ENCODE measurements around the gene FSD1L. TPM values are rescaled to one million over a fixed set of nuclear protein-coding genes. Genes with fewer than 3 reads are reported as not detected.
A peak's percentile ranks its signal among the peaks of the same experiment; 100 is the strongest.

FSD1L gene
- total RNA-seq, 4 donors from 2014 or later: 8.5 to 19.6 (median 12.4) TPM

DNA sequence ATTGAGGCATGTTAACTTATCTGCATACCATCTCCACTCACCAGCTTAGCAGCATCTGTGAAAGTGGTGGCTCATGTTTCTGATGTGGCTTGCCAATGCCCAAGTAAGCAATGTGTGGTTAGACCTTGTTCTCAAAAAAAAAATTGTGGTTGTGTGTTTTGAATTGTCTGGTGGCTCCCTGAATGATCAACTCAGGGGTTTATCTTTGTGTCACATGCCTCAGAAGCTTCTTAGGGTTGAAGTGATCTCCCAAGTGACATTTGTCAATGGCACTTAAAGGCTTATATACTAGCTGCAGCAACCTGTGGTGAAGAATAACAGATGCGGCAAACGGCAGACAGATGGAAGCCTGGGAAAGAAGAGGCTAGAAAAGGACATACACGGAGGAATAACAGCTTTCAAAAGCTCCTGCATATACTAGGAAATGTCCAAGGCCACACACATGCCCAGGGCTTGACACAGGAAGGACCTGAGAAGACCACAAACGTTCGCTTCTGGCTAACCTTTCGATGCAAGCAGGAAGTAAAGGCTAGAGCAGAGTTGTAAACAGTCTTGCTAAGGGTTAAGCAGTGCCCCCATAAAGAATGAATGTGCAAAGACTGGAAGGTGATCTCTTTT, 42.2 kb upstream of the FSD1L start:
- H3K27ac ChIP-seq: no peak overlapping the region
- no peaks in the 10 kb centered on the region for H3K36me3 ChIP-seq
- TF ChIP-seq CTCF (IDR thresholded peaks at IDR 0.05 in 4 of 5, conservative IDR thresholded peaks at IDR 0.05 in 1 of 5) (no peak), POLR2A (IDR thresholded peaks at IDR 0.05) (no peak)
- no peak overlapping the region for H3K4me3 ChIP-seq
- DNase-seq (no peak), ATAC-seq (no peak)
- H3K4me1 ChIP-seq: no peaks in the 10 kb centered on the region
- no peaks in the 10 kb centered on the region for H3K27me3 ChIP-seq
- intact Hi-C loops (cut with DNase I; ENCODE audit: low total_unique reads): no loop called here
- in situ Hi-C loops (cut with MboI; ENCODE audit: low sequenced_read_pairs in 4 of 4): loop anchor here in 3 of 4 donors (10.0 to 25.0 kb wide), 4 partner anchors 241 to 618 kb away; no protein-coding TSS in a partner anchor
- peaks cover 0 to 1% (median 0%) of the 10 kb centered on the region in 3 donors for H3K9me3 ChIP-seq

DNA sequence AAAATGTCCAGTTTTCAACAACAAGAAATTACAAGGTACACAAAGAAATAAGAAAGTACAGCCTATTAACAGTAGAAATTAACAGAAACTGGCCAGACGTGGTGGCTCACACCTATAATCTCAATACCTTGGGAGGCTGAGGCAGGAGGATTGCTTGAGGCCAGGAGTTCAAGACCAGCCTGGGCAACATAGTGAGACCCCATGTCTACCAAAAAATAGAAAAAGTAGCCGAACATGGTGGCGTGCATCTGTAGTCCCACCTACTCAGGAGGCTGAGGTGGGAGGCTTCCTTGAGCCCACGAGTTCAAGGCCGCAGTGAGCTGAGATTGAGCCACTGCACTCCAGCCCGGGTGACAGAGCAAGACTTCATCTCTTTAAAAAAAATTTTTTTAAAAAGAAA, 41.5 kb upstream of the FSD1L start:
- intact Hi-C loops (cut with DNase I; ENCODE audit: low total_unique reads): no loop called here
- DNase-seq: no peak
- Histone ChIP-seq H3K36me3 (no peaks in the 10 kb centered on the region), H3K27ac (no peak overlapping the region), H3K4me1 (no peaks in the 10 kb centered on the region), H3K27me3 (no peaks in the 10 kb centered on the region), H3K4me3 (no peak overlapping the region), H3K9me3 (peaks cover 0 to 5% (median 0%) of the 10 kb centered on the region in 3 donors)
- TF ChIP-seq CTCF (IDR thresholded peaks at IDR 0.05 in 4 of 5, conservative IDR thresholded peaks at IDR 0.05 in 1 of 5) (no peak), POLR2A (IDR thresholded peaks at IDR 0.05) (no peak)
- no peak for ATAC-seq
- in situ Hi-C loops (cut with MboI; ENCODE audit: low sequenced_read_pairs in 4 of 4): loop anchor here in 3 of 4 donors (10.0 to 25.0 kb wide), 4 partner anchors 242 to 619 kb away; no protein-coding TSS in a partner anchor

DNA sequence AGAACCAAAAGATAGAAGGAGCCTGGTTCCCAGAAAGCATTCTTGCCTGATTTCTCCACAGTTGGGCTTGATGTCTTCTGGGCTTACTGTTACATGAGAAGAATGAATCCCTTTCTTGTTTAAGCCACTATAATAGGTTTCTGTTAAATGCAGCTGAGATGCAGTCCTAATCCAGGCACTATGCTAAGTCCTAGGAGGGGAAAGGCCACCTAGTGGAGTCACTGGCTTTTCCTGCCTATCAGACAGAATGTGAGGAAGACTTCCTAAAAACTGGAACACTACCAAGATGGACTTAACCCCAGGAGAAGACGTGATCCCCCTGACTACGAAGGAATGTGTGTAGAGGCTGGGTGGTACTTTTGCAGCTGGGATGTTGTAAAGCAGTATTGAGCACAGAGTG, 34.3 kb upstream of the FSD1L start:
- TF ChIP-seq CTCF (IDR thresholded peaks at IDR 0.05 in 4 of 5, conservative IDR thresholded peaks at IDR 0.05 in 1 of 5) (no peak), POLR2A (IDR thresholded peaks at IDR 0.05) (no peak)
- in situ Hi-C loops (cut with MboI; ENCODE audit: low sequenced_read_pairs in 4 of 4): loop anchor here in 3 of 4 donors (10.0 to 25.0 kb wide), 6 partner anchors 249 to 626 kb away; partner anchors contain the start of gene ABCA1 (in 1 of the 3)
- intact Hi-C loops (cut with DNase I; ENCODE audit: low total_unique reads): loop anchor here (10.0 kb wide), 1 partner anchor 169 kb away; the partner anchor contains the start of gene SLC44A1

DNA sequence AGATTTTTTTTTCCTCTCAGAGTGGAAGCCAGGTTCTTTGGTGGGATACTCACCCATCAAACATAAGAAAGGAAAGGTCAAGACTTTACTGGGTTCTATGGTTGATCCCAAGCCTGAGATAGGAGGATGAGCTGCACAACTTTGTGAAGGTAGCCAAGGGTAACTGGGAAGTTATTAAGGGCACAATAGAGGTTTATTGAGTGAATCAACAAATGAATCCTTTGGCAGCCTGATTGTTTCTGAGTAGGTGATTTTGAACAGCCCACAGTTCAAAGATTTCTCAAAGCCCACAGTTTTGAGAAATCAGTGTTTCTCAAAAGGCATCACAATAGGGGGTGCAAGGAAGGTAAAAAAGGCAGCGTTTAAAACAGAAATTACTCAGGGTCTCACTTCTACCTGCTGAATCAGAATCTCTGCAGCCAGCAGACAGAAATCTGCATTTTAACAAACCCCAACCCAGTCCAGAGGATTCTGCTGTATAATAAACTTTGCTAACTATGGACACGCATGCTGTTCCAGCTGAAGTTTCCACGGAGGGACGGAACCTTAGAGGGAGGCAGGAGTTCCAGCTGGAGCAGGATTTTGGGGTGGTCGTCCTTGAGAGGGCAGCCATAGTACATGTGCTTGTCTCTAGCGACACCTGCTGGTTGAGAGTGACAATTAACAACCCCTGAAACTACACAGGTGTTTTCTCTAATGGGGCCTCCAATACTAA, 32.7 kb upstream of the FSD1L start:
- Histone ChIP-seq H3K36me3 (no peaks in the 10 kb centered on the region), H3K4me3 (no peak overlapping the region), H3K9me3 (peaks cover 0 to 5% (median 5%) of the 10 kb centered on the region in 3 donors), H3K4me1 (peaks cover 0 to 4% of the 10 kb centered on the region in 2 donors), H3K27me3 (no peaks in the 10 kb centered on the region), H3K27ac (no peak overlapping the region)
- in situ Hi-C loops (cut with MboI; ENCODE audit: low sequenced_read_pairs in 4 of 4): loop anchor here in 3 of 4 donors (5.0 to 25.0 kb wide), 7 partner anchors 250 to 628 kb away; partner anchors contain the start of gene ABCA1 (in 1 of the 3)
- DNase-seq (peak in 1 of 2 donors; percentile 37), ATAC-seq (peak; percentile 56 to 69)
- intact Hi-C loops (cut with DNase I; ENCODE audit: low total_unique reads): loop anchor here (1.0 to 10.0 kb wide), 5 partner anchors 170 to 552 kb away; partner anchors contain the start of gene SLC44A1
- TF ChIP-seq POLR2A (IDR thresholded peaks at IDR 0.05): no peak
- peak; percentile 79 to 89 (median 86) for TF ChIP-seq CTCF (IDR thresholded peaks at IDR 0.05 in 4 of 5, conservative IDR thresholded peaks at IDR 0.05 in 1 of 5)

More for the DNA sequence above, 34.3 kb upstream of the FSD1L start:
- ATAC-seq: peak; percentile 30 to 33
- H3K9me3 ChIP-seq: peaks cover 0 to 5% (median 5%) of the 10 kb centered on the region in 3 donors
- H3K36me3 ChIP-seq: no peaks in the 10 kb centered on the region
- H3K27me3 ChIP-seq: no peaks in the 10 kb centered on the region
- no peak overlapping the region for H3K4me3 ChIP-seq
- no peak overlapping the region for H3K27ac ChIP-seq
- peaks cover 0 to 4% of the 10 kb centered on the region in 2 donors for H3K4me1 ChIP-seq
- DNase-seq: no peak
